K562 (cell line): ENCODE data around the gene ACACB. TPM values are rescaled to one million over a fixed set of nuclear protein-coding genes. Genes with fewer than 3 reads are reported as not detected.

ENCODE experiments used
- ATAC-seq: fragments of 200-7000 bp; cut with Tn5 transposase; 3 replicates; pipeline ENCODE4 v1.9.1; 2020; ENCODE audit warnings: moderate library complexity
- BruUV-seq: library from RNA; stranded (reverse); fragments of 400-500 nt; replicated peaks from 2 replicates; lab custom pipeline; 2021; lab: Mats Ljungman, UMichigan
- CTCF ChIA-PET: fragments of 300-600 bp; formaldehyde crosslinking; extraction: SDS; loops from one replicate; lab custom pipeline; 2021; ENCODE audit warnings: low intra/inter-chr PET ratio; lab: Yijun Ruan, JAX
- POLR2A ChIA-PET: fragments of 300-600, 350-650 bp; sonication (Branson Sonifier 250); formaldehyde crosslinking; extraction: SDS; loops from one replicate; lab custom pipeline; 2021; ENCODE audit warnings: antibody characterized with exemption, inconsistent platforms; lab: Yijun Ruan, JAX
- DNase-seq, 4 experiments: peaks; one replicate each; pipeline versions ENCODE4 v3.0.0 to v3.0.0-alpha.2; 2011 to 2018; ENCODE audit warnings: low spot score in 3 of 4, mixed read lengths in 3 of 4; ENCODE audit errors: extremely low read depth in 1 of 4
- FAIRE-seq: peaks from 2 replicates; lab custom pipeline; 2011; peaks lifted over from hg19 to GRCh38; lab: Jason Lieb, UNC
- H2AFZ ChIP-seq: 2 replicates; pipeline ENCODE4 v1.6.0; 2011; ENCODE audit warnings: low read depth, low read length, control low read depth, inconsistent platforms
- H3K27ac ChIP-seq: fragments of 200-600 bp; 3 replicates; pipeline ENCODE4 v1.8.0; 2011; ENCODE audit warnings: low read depth, mild to moderate bottlenecking, control low read depth, inconsistent platforms, low read length, moderate library complexity, mixed read lengths; ENCODE audit errors: extremely low read depth
- H3K27me3 ChIP-seq, 2 experiments: fragments of 300-600 bp in 1 of 2; 2 replicates in 1 of 2; 3 replicates in 1 of 2; pipeline versions ENCODE4 v1.6.0 to v1.8.0; 2011; ENCODE audit warnings: inconsistent platforms in 2 of 2, low read length in 2 of 2, mild to moderate bottlenecking in 1 of 2, mixed read lengths in 1 of 2, moderate library complexity in 1 of 2; ENCODE audit not compliant: control insufficient read depth in 2 of 2, insufficient read depth in 2 of 2
- H3K36me3 ChIP-seq: fragments of 300-600 bp; 3 replicates; pipeline ENCODE4 v1.8.0; 2011; ENCODE audit warnings: mild to moderate bottlenecking, low read length, inconsistent platforms; ENCODE audit not compliant: control insufficient read depth, insufficient read depth
- H3K4me1 ChIP-seq, 2 experiments: fragments of 200-600 bp in 1 of 2; replicated peaks in 1 of 2; 2 replicates in 1 of 2; 3 replicates in 1 of 2; pipeline versions ENCODE4 v1.5.1 to v1.8.0; 2011; ENCODE audit warnings: inconsistent platforms in 2 of 2, low read length in 2 of 2, mild to moderate bottlenecking in 1 of 2, mixed read lengths in 1 of 2, moderate library complexity in 1 of 2; ENCODE audit not compliant: control insufficient read depth in 2 of 2, insufficient read depth in 2 of 2
- H3K4me2 ChIP-seq: 2 replicates; pipeline ENCODE4 v1.6.1; 2011; ENCODE audit warnings: low read length, control low read depth, inconsistent platforms, mixed read lengths; ENCODE audit not compliant: insufficient read depth
- H3K4me3 ChIP-seq: fragments of 200-600 bp; sonication (generic), shearing (Covaris generic); 2 replicates; pipeline ENCODE4 v1.5.1; 2016; ENCODE audit warnings: control low read depth, inconsistent platforms
- H3K79me2 ChIP-seq: fragments of 200-600 bp; 3 replicates; pipeline ENCODE4 v1.8.0; 2011; ENCODE audit warnings: low read length, inconsistent platforms; ENCODE audit not compliant: control insufficient read depth, insufficient read depth
- H3K9ac ChIP-seq, 2 experiments: 2 replicates each; pipeline versions ENCODE4 v1.6.0 to v1.6.1; 2011; ENCODE audit warnings: low read depth in 2 of 2, low read length in 2 of 2, control low read depth in 1 of 2, inconsistent platforms in 1 of 2, mild to moderate bottlenecking in 1 of 2, mixed read lengths in 1 of 2; ENCODE audit not compliant: insufficient read depth in 1 of 2
- H3K9me1 ChIP-seq: one replicate; pipeline ENCODE4 v1.6.0; 2011; ENCODE audit warnings: inconsistent platforms, mild to moderate bottlenecking, low read length, moderate library complexity; ENCODE audit not compliant: control insufficient read depth, insufficient read depth
- H3K9me3 ChIP-seq: replicated peaks from 2 replicates; pipeline ENCODE4 v1.5.1; 2011; ENCODE audit warnings: low read depth, low read length, inconsistent platforms; ENCODE audit not compliant: control insufficient read depth, insufficient read depth
- H4K20me1 ChIP-seq: replicated peaks from 2 replicates; pipeline ENCODE4 v1.6.1; 2011; ENCODE audit warnings: low read length, inconsistent platforms, mixed read lengths; ENCODE audit not compliant: control insufficient read depth, insufficient read depth
- CBX2 ChIP-seq: fragments of 200-600 bp; sonication (generic); IDR thresholded peaks from one replicate; pipeline ENCODE4 v1.6.1; 2012; ENCODE audit warnings: mild to moderate bottlenecking, low read length, inconsistent platforms; ENCODE audit not compliant: insufficient read depth, poor library complexity, severe bottlenecking
- CBX8 ChIP-seq: fragments of 200-600 bp; sonication (generic); IDR thresholded peaks from 2 replicates; pipeline ENCODE4 v1.6.1; 2012; ENCODE audit warnings: borderline replicate concordance, mixed run types, low read depth, mild to moderate bottlenecking, moderate library complexity, mixed read lengths, low read length, control low read depth, inconsistent platforms; ENCODE audit not compliant: poor library complexity, severe bottlenecking; ENCODE audit errors: extremely low read depth
- ESRRB ChIP-seq: fragments of 250-450 bp; sonication (Bioruptor Pico); IDR thresholded peaks from 2 replicates; pipeline ENCODE4 v1.5.0; 2020; ENCODE audit warnings: mild to moderate bottlenecking, moderate library complexity, borderline replicate concordance
- WGBS: fragments of 100-300 bp; shearing (Covaris generic); methylation state at CpG from one replicate; pipeline ENCODE4 v1.1.6; 2016; ENCODE audit warnings: low coverage, mixed read lengths; ENCODE audit not compliant: insufficient coverage; ENCODE audit errors: missing lambda C conversion rate; 5-methylcytosine and 5-hydroxymethylcytosine counted together
- in situ Hi-C: fragments of 300-500 bp; cut with MboI; formaldehyde crosslinking; loops from 4 replicates; pipeline ENCODE4 v1.15.0; 2018; ENCODE audit warnings: inconsistent platforms, mixed read lengths
- intact Hi-C: fragments of 100-400 bp; cut with micrococcal nuclease; formaldehyde crosslinking; loops from 2 replicates; pipeline ENCODE4 v1.14.2; 2022
- polyA plus RNA-seq, 8 experiments: library from polyadenylated mRNA; depleted of rRNA in 4 of 8; stranded (reverse) in 5 of 8; unstranded in 3 of 8; fragments of >200 nt; fragmentation: Nextera tagmentation in 2 of 8; fragmentation: Illumina TruSeq in 1 of 8; extraction: Ambion mirVana in 2 of 8; extraction: Trizol in 1 of 8; gene quantifications; 2 replicates each; pipeline versions ENCODE4 v1.2.1 to v1.2.3, GENCODE V29; 2011 to 2014; ENCODE audit warnings: inconsistent platforms in 1 of 8, missing spikeins in 1 of 8
- total RNA-seq, 7 experiments: library from RNA; depleted of rRNA in 6 of 7; stranded (reverse); fragments of >200 nt in 6 of 7; fragmentation: Illumina TruSeq in 2 of 7; extraction: Trizol in 2 of 7; gene quantifications; 2 replicates each; pipeline versions ENCODE4 v1.2.1 to v1.2.3, GENCODE V29; 2011 to 2021; ENCODE audit warnings: low replicate concordance in 1 of 7

The ACACB gene
- total and polyA plus RNA-seq, 9 of the 15 experiments (the other 6 are each of a cell fraction or from before 2014, with no cell fraction given), result 0.10 to 2.5 (median 0.83) TPM

DNA sequence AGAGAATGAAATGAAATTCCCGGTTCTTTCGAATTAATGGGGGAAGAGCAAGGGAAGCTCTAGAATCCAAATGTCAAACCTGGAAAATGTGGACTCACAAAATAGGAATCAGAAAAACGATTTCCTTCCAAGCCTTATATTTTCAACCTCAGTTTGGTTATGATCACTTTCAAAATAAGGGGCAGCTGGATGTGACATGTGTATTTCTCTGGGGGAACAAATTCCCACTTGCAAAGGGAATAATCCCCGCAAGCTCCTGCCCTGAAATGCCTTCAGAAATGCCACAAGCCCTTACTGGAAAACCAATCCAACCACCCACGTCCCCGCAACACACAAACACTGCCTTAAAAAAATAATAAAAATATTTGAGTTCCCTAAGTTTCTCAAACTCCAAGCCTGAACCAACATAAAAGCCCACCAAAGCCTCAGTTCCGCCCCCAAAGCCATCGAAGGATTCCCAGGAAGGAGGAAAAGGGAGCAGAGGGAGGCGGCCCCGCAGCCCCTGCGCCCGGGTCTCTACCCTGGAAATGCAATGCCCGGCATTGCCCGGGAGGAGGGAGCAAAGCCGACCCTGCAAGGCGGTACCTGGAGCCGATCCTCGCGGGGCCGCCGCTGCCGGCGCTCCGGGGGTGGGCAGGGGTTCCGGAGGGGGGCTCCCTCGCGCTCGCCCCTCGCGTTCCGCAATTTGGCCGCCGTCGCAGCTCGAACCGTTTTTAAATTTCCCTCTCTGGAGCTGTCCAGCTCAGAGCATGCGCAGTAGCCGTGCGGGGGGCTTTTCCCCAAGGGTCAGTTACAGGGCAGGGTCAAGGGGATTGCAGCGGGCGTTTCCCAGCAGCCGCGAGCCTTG, 192.4 kb downstream of the ACACB start, which contains the start of gene FOXN4:
Gene FOXN4, minus strand, starts transcription at position 751 of the 847 bp plus-strand sequence. CDS start 963 bp downstream, outside the sequence.
- ATAC-seq (no peak), FAIRE-seq (no peak), DNase-seq (no peak)
- Histone ChIP-seq H3K79me2 (no peaks in the 10 kb centered on the region), H2AFZ (peak within 1 kb of the TSS; percentile 55), H3K4me2 (peak within 1 kb of the TSS; percentile 57), H3K9ac (peak within 1 kb of the TSS in 1 of 2 experiments; percentile 70; a peak in 1 of 4 replicates), H3K4me3 (no peak within 1 kb of the TSS; the same call in 1 of the 2 replicates), H3K27me3 (peaks cover 49 to 58% of the 10 kb centered on the region in 2 experiments), H3K36me3 (no peaks in the 10 kb centered on the region), H3K27ac (no peak within 1 kb of the TSS), H3K4me1 (peaks cover 5 to 13% of the 10 kb centered on the region in 2 experiments; a peak in 3 of 5 replicates), H4K20me1 (0 out of 2 replicates have a peak, but pooled peaks cover 4% of the 10 kb centered on the region), H3K9me1 (no peaks in the 10 kb centered on the region), H3K9me3 (no peaks in the 10 kb centered on the region)
- in situ Hi-C loops, result no loop called here
- peak; percentile 93 for TF ChIP-seq CBX2
- TF ChIP-seq CBX8, result peak; percentile 97
- no peak for TF ChIP-seq ESRRB
- intact Hi-C loops, result no loop called here
- POLR2A ChIA-PET, result no interaction called here
- BruUV-seq, result no TSS peak
- 10% methylated on average over 15 of the region's 43 CpGs for WGBS
- CTCF ChIA-PET, result interaction anchor here (0.6 kb wide), 1 partner anchor 25 kb away, joined by 3 read pairs; no protein-coding TSS in a partner anchor
